H1 (cell line): Measurements from ENCODE around the gene CRYM. TPM values are rescaled to one million over a fixed set of nuclear protein-coding genes. Genes with fewer than 3 reads are reported as not detected.

Experiments
- BRCA1 ChIP-seq: IDR thresholded peaks from 2 replicates; pipeline ENCODE4 v1.6.1; 2012; ENCODE audit warnings: low read depth, low read length, improper control_type of control experiment
- RAD21 ChIP-seq, 2 experiments: IDR thresholded peaks in 1 of 2; conservative IDR thresholded peaks in 1 of 2; 2 replicates each; pipeline ENCODE4 v1.6.1; 2011; ENCODE audit warnings: low read depth in 2 of 2, low read length in 2 of 2, improper control_type of control experiment in 1 of 2, inconsistent platforms in 1 of 2, mild to moderate bottlenecking in 1 of 2, moderate library complexity in 1 of 2
- polyA plus RNA-seq, 7 experiments: library from polyadenylated mRNA; depleted of rRNA in 3 of 7; stranded (reverse) in 5 of 7; unstranded in 2 of 7; fragments of >200 nt in 5 of 7; fragments of 200-250 nt in 2 of 7; gene quantifications; 1 replicate in 5 of 7; 2 replicates in 1 of 7; 4 replicates in 1 of 7; pipeline versions ENCODE4 v1.2.1 to v1.2.3, GENCODE V29; 2011 to 2013; ENCODE audit warnings: missing spikeins in 2 of 7, mixed read lengths in 2 of 7
- total RNA-seq: library from RNA; stranded (reverse); fragmentation: NEBNext Ultra II Directional; extraction: Animal tissue kit (Norgen Biotek cat#: 25700); gene quantifications from 2 replicates; pipeline ENCODE4 v1.2.1, GENCODE V29; 2021
- TF ChIP-seq, protein P1 (sequence below): IDR thresholded peaks from 2 replicates; pipeline ENCODE4 v1.6.1; 2012; ENCODE audit warnings: inconsistent platforms

The CRYM gene
- total and polyA plus RNA-seq, 2 of the 8 experiments (the other 6 are each of a cell fraction or from before 2014, with no cell fraction given): 12.9 to 40.4 TPM

DNA sequence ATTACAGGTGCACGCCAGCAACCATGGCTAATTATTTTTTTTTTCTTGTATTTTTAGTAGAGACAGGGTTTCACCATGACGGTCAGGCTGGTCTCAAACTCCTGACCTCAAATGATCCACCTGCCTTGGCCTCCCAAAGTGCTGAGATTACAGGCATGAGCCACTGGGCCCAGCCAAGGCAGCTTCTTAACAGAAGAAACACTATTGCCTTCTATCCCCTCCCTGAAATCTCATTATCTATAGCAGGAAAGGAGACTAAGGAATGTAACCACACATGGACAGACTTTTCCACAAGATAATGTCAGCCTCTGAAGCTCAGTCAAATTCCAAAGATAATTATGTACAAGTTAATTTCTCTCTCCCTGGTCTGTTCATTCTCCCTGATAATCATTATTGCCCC lies 61.0 kb downstream of the CRYM start (continued):
- TF ChIP-seq RAD21 (IDR thresholded peaks at IDR 0.05 in 1 of 2, conservative IDR thresholded peaks at IDR 0.05 in 1 of 2; ENCODE audit: low read depth in 2 of 2, low read length in 2 of 2) (no peak), BRCA1 (no peak)
- TF ChIP-seq, protein P1, sequence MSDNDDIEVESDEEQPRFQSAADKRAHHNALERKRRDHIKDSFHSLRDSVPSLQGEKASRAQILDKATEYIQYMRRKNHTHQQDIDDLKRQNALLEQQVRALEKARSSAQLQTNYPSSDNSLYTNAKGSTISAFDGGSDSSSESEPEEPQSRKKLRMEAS: no peak
- TF ChIP-seq, all 59 proteins: peak for 0
